ENCODE measurements around the gene ABCC2.
"Not testable (repeated sequence)": the region's sequence is repeated elsewhere in the genome, so short reads cannot be mapped to it uniquely, and the experiment has no call there.

Gene ABCC2

GRCh38 chr10:99782447-99783286 is at the start of gene ABCC2:
Gene ABCC2 (plus strand): TSS chr10:99782640. CDS start chr10:99782845, 205 bp downstream.
- Histone ChIP-seq H3K36me3 (ENCODE audit: control insufficient read depth, insufficient read depth, low read length) (no peaks in the 10 kb centered on the region), H3K27me3 (ENCODE audit: control insufficient read depth, insufficient read depth, low read length) (no peaks in the 10 kb centered on the region), H3K4me1 (ENCODE audit: control insufficient read depth, insufficient read depth, low read length) (peaks cover 2% of the 10 kb centered on the region), H3K9me3 (ENCODE audit: control insufficient read depth, insufficient read depth, low read length) (no peaks in the 10 kb centered on the region), H3K4me3 (ENCODE audit: low read length) (no peak within 1 kb of the TSS), H3K27ac (ENCODE audit: low read length) (no peak within 1 kb of the TSS)
- no peak for DNase-seq (ENCODE audit: low read depth, low spot score)
- WGBS (ENCODE audit: insufficient coverage, insufficient read length), result no CpG with 5 or more reads among the region's 7 CpGs

- Histone ChIP-seq H3K4me1 (ENCODE audit: control insufficient read depth, insufficient read depth, low read length) (no peaks in the 10 kb centered on the region), H3K36me3 (ENCODE audit: control insufficient read depth, insufficient read depth, low read length) (peaks cover 2% of the 10 kb centered on the region; the same call in 1 of the 2 replicates), H3K27ac (ENCODE audit: low read length) (no peak overlapping the region), H3K27me3 (ENCODE audit: control insufficient read depth, insufficient read depth, low read length) (no peaks in the 10 kb centered on the region), H3K4me3 (ENCODE audit: low read length) (no peak overlapping the region), H3K9me3 (ENCODE audit: control insufficient read depth, insufficient read depth, low read length) (no peaks in the 10 kb centered on the region)
- no peak for DNase-seq (ENCODE audit: low read depth, low spot score)
- WGBS (ENCODE audit: insufficient coverage, insufficient read length), result no CpG with 5 or more reads among the region's 8 CpGs
Observed at GRCh38 chr10:99733366-99733765, 49.1 kb upstream of the ABCC2 start.

- not testable (repeated sequence) for H3K9me3 ChIP-seq (ENCODE audit: control insufficient read depth, insufficient read depth, low read length); H3K4me3 ChIP-seq (ENCODE audit: low read length); H3K4me1 ChIP-seq (ENCODE audit: control insufficient read depth, insufficient read depth, low read length); H3K36me3 ChIP-seq (ENCODE audit: control insufficient read depth, insufficient read depth, low read length); DNase-seq (ENCODE audit: low read depth, low spot score); H3K27ac ChIP-seq (ENCODE audit: low read length); H3K27me3 ChIP-seq (ENCODE audit: control insufficient read depth, insufficient read depth, low read length)
- WGBS (ENCODE audit: insufficient coverage, insufficient read length), result no CpG with 5 or more reads among the region's 10 CpGs
Observed at GRCh38 chr10:99734111-99734510, 48.3 kb upstream of the ABCC2 start.

GRCh38 chr10:99740260-99740659 is 42.2 kb upstream of the ABCC2 start:
- Histone ChIP-seq H3K36me3 (ENCODE audit: control insufficient read depth, insufficient read depth, low read length) (peaks cover 10% of the 10 kb centered on the region; the same call in 1 of the 2 replicates), H3K27me3 (ENCODE audit: control insufficient read depth, insufficient read depth, low read length) (no peaks in the 10 kb centered on the region), H3K4me1 (ENCODE audit: control insufficient read depth, insufficient read depth, low read length) (no peaks in the 10 kb centered on the region), H3K27ac (ENCODE audit: low read length) (no peak overlapping the region), H3K4me3 (ENCODE audit: low read length) (no peak overlapping the region), H3K9me3 (ENCODE audit: control insufficient read depth, insufficient read depth, low read length) (no peaks in the 10 kb centered on the region)
- no peak for DNase-seq (ENCODE audit: low read depth, low spot score)
- no CpG with 5 or more reads among the region's 2 CpGs for WGBS (ENCODE audit: insufficient coverage, insufficient read length)

GRCh38 chr10:99740933-99741559 is 41.4 kb upstream of the ABCC2 start:
- Histone ChIP-seq H3K4me1 (ENCODE audit: control insufficient read depth, insufficient read depth, low read length) (no peaks in the 10 kb centered on the region), H3K4me3 (ENCODE audit: low read length) (no peak overlapping the region), H3K27ac (ENCODE audit: low read length) (no peak overlapping the region), H3K36me3 (ENCODE audit: control insufficient read depth, insufficient read depth, low read length) (peaks cover 10% of the 10 kb centered on the region; the same call in 1 of the 2 replicates), H3K9me3 (ENCODE audit: control insufficient read depth, insufficient read depth, low read length) (no peaks in the 10 kb centered on the region), H3K27me3 (ENCODE audit: control insufficient read depth, insufficient read depth, low read length) (no peaks in the 10 kb centered on the region)
- WGBS (ENCODE audit: insufficient coverage, insufficient read length), result no CpG with 5 or more reads among the region's 3 CpGs
- no peak for DNase-seq (ENCODE audit: low read depth, low spot score)

- Histone ChIP-seq H3K27me3 (ENCODE audit: control insufficient read depth, insufficient read depth, low read length) (no peaks in the 10 kb centered on the region; the same call in 1 of the 2 replicates), H3K36me3 (ENCODE audit: control insufficient read depth, insufficient read depth, low read length) (peaks cover 14% of the 10 kb centered on the region; the same call in 1 of the 2 replicates), H3K4me3 (ENCODE audit: low read length) (no peak overlapping the region), H3K9me3 (ENCODE audit: control insufficient read depth, insufficient read depth, low read length) (no peaks in the 10 kb centered on the region), H3K27ac (ENCODE audit: low read length) (no peak overlapping the region), H3K4me1 (ENCODE audit: control insufficient read depth, insufficient read depth, low read length) (no peaks in the 10 kb centered on the region)
- DNase-seq (ENCODE audit: low read depth, low spot score), result no peak
Observed at GRCh38 chr10:99742254-99742653, 40.2 kb upstream of the ABCC2 start.

DNA sequence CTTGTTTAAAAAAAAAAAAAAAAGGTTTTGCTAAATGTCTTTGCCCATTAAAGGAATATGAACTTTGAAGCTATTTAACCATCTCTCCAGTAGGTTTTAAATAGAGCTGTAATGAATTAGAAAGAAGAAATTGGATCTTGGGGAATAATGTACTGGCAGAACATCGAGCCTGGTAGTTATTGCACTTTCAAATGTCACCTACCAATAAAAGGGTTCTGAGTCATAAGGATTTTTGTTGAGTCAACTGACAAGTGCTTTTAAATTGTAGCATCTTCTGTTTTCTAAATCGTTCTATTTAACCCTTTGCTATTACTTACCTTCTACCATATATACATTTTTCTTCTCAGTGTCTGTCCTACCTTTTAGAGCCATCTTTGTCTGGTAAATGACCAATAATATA is 39.7 kb upstream of the ABCC2 start:
- Histone ChIP-seq H3K36me3 (ENCODE audit: control insufficient read depth, insufficient read depth, low read length) (peaks cover 15% of the 10 kb centered on the region; the same call in 1 of the 2 replicates), H3K4me1 (ENCODE audit: control insufficient read depth, insufficient read depth, low read length) (no peaks in the 10 kb centered on the region), H3K4me3 (ENCODE audit: low read length) (no peak overlapping the region), H3K27ac (ENCODE audit: low read length) (no peak overlapping the region), H3K27me3 (ENCODE audit: control insufficient read depth, insufficient read depth, low read length) (no peaks in the 10 kb centered on the region; the same call in 1 of the 2 replicates), H3K9me3 (ENCODE audit: control insufficient read depth, insufficient read depth, low read length) (no peaks in the 10 kb centered on the region)
- WGBS (ENCODE audit: insufficient coverage, insufficient read length), result no CpG with 5 or more reads among the region's 2 CpGs
- DNase-seq (ENCODE audit: low read depth, low spot score), result no peak

DNA sequence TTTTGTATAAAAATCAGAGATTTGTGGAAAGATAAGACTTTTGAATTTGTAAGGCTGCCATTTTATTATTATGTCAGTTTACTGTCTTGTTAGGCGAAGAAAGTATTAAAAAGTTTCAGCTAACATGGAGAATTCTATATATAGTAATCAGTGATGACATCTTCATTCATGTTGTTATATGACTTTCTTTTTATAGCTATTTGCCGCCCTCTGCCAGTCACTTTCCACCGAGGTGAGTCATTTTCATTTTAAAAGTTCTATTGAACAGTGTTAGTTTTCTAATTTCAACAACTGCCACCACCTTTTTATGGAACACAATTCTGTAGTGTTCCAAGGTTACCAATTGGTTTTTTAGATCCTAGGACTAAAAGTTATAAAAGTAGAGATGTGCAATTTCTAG is 38.6 kb upstream of the ABCC2 start:
- H3K9me3 ChIP-seq (ENCODE audit: control insufficient read depth, insufficient read depth, low read length), result no peaks in the 10 kb centered on the region
- H3K4me3 ChIP-seq (ENCODE audit: low read length), result no peak overlapping the region
- peaks cover 15% of the 10 kb centered on the region; the same call in 1 of the 2 replicates for H3K36me3 ChIP-seq (ENCODE audit: control insufficient read depth, insufficient read depth, low read length)
- H3K27ac ChIP-seq (ENCODE audit: low read length), result no peak overlapping the region
- DNase-seq (ENCODE audit: low read depth, low spot score), result no peak
- WGBS (ENCODE audit: insufficient coverage, insufficient read length), result no CpG with 5 or more reads among the region's 3 CpGs
- no peaks in the 10 kb centered on the region for H3K4me1 ChIP-seq (ENCODE audit: control insufficient read depth, insufficient read depth, low read length)
- H3K27me3 ChIP-seq (ENCODE audit: control insufficient read depth, insufficient read depth, low read length), result no peaks in the 10 kb centered on the region; the same call in 1 of the 2 replicates

DNA sequence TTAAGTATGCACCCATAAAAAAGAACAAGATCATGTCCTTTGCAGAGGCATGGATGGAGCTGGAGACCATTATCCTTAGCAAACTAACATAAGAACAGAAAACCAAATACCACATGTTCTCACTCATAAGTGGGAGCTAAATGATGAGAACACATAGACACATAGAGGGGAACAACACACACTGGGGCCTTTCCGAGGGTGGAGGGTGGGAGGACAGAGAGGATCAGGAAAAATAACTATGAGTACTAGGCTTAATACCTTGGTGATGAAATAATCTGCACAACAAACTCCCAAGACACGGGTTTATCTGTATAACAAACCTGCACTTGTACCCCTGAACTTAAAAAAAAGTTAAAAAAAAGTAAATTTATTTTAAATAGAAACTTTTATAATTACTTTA is 36.3 kb upstream of the ABCC2 start:
- not testable (repeated sequence) for H3K4me3 ChIP-seq (ENCODE audit: low read length); H3K27me3 ChIP-seq (ENCODE audit: control insufficient read depth, insufficient read depth, low read length); H3K4me1 ChIP-seq (ENCODE audit: control insufficient read depth, insufficient read depth, low read length); H3K9me3 ChIP-seq (ENCODE audit: control insufficient read depth, insufficient read depth, low read length); H3K27ac ChIP-seq (ENCODE audit: low read length); DNase-seq (ENCODE audit: low read depth, low spot score)
- H3K36me3 ChIP-seq (ENCODE audit: control insufficient read depth, insufficient read depth, low read length), result peaks cover 15% of the 10 kb centered on the region; the same call in 1 of the 2 replicates
- WGBS (ENCODE audit: insufficient coverage, insufficient read length), result no CpG with 5 or more reads among the region's 2 CpGs

- no CpG with 5 or more reads among the region's 2 CpGs for WGBS (ENCODE audit: insufficient coverage, insufficient read length)
- DNase-seq (ENCODE audit: low read depth, low spot score), result no peak
- Histone ChIP-seq H3K27me3 (ENCODE audit: control insufficient read depth, insufficient read depth, low read length) (no peaks in the 10 kb centered on the region; the same call in 1 of the 2 replicates), H3K27ac (ENCODE audit: low read length) (no peak overlapping the region), H3K4me3 (ENCODE audit: low read length) (no peak overlapping the region), H3K9me3 (ENCODE audit: control insufficient read depth, insufficient read depth, low read length) (no peaks in the 10 kb centered on the region), H3K36me3 (ENCODE audit: control insufficient read depth, insufficient read depth, low read length) (peaks cover 10% of the 10 kb centered on the region; the same call in 1 of the 2 replicates), H3K4me1 (ENCODE audit: control insufficient read depth, insufficient read depth, low read length) (no peaks in the 10 kb centered on the region)
Observed at GRCh38 chr10:99748823-99749451, 33.5 kb upstream of the ABCC2 start.

Measured in iPS DF 6.9 (cell line).